ENCODE data around the gene DKKL1.

The DKKL1 gene

DNA sequence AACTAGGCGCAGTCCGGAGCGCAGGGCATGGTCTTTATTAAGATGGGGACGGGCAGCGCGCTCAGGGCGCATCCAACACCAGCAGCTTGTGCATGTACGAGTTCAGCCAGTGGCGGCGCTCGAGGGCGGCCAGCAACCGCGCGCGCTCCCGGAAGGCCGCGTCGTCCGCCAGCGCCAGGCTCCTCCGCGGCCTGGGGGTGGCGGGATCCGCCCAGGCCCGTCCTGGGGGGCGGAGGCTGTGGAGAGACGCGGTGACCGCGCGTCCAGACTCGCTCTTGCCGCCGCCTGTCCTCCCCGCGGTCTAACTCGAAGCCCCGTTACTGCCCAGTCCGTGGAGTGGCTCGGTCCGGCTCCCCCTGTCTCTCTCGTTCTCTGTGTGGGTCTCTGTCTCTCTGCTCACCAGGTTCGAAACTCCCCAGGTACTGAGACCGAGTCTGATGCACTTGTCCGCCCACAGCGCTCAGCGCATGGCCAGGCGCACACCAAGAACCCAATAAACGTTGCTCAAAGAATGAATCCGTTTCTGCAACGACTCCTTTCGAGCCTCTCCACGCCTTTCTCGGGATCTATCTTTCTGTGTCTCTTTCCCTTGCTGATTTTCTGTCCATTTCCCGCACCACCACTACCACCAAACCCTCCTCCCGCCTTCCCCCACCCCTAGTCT lies 58.9 kb downstream of the DKKL1 start:
- no peak for DNase-seq

DNA sequence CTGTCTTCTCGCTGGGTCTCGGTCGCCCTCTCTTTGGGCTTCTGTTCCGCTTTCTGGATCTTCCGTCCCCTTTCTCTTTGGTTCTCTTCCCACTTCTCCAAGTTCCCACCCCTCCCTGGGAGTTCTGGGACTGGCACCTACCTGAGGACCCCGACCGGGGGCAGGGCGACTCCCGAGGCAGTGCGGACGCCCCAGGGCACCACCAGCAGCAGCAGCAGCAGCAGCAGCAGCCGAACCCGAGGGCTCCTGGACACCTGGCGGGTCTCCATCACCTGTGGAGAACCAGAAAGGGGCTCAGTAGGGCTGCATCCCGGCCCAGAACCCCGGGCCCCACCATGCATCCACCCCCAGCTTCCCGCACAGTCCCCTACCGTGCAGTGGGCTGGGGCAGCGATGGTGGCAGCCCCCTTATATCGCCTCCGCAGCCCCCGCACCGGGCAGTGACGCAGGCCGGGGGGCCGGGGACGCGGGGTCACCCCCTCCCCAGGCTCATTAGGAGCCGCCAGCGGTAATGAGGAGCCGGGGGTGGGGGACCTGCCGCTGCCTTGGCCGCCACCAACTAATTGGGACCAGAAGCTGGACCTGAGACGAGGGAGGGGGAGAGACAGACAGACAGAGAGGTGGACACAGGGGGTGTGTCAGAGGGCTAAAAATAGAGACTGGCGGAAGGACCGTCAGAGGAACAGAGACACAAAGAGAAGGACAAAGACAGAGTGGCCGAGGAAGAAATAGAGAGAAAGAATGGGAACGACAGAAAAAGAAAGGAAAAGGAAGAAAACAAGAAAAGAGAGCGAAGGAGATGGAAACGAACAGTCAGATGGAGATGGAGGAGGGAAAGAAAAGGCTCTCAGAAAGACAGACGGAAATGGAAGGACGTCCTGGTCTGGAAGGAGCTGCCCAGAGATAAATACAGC lies 59.7 kb downstream of the DKKL1 start, which contains the start of gene PTH2:
Gene PTH2 (minus strand): TSS at position 371 of the 914 bp plus-strand sequence. CDS start 102 bp downstream, at position 269.
- no peak for DNase-seq

DNA sequence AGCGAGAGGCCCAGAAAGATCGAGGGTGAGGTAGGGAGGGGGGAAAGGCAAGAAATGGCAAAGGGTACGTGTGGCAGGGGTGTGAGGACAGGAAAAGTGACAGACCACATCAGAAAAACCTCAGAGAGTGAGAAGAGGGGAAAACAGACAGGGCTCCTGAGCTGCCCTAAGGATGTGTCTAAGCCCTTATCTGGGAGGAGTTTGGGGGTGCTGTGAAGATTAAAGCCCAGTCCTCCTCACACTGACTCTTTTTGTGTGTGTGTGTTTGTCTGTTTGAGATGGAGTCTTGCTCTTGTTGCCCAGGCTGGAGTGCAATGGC lies 60.3 kb downstream of the DKKL1 start:
- DNase-seq = no peak

Measured in NCI-H2081 treated with DMSO at 0.1 percent for 48 hours (cell line).